ENCODE results near the gene CAPN11. TPM values are rescaled to one million over a fixed set of nuclear protein-coding genes. Genes with fewer than 3 reads are reported as not detected.

The CAPN11 gene
- polyA plus RNA-seq (not detected in 2 replicates), polyA minus RNA-seq (not detected in 2 replicates)

GRCh38 chr6:44158770-44159228 is at the start of gene CAPN11:
TSS of gene CAPN11 (plus strand) at chr6:44158820. CDS start at chr6:44158849, 29 bp downstream.
- Histone ChIP-seq H3K9ac (ENCODE audit: low read length) (no peak within 1 kb of the TSS), H3K4me3 (ENCODE audit: low read length) (no peak within 1 kb of the TSS), H3K79me2 (replicated peaks; ENCODE audit: insufficient read depth, low read length) (no peaks in the 10 kb centered on the region), H3K9me2 (ENCODE audit: insufficient read depth, low read length) (no peaks in the 10 kb centered on the region), H2AFZ (ENCODE audit: low read depth, low read length) (no peak within 1 kb of the TSS), H4K20me1 (ENCODE audit: insufficient read depth) (no peaks in the 10 kb centered on the region), H3F3A (ENCODE audit: insufficient read depth, low read length, poor library complexity, severe bottlenecking) (no peaks in the 10 kb centered on the region), H3K4me2 (ENCODE audit: low read length) (no peak within 1 kb of the TSS), H3K36me3 (ENCODE audit: insufficient read depth, low read length) (no peaks in the 10 kb centered on the region), H3K27ac (ENCODE audit: low read length) (no peak within 1 kb of the TSS), H3K27me3 (ENCODE audit: insufficient read depth, low read depth, low read length) (no peaks in the 10 kb centered on the region), H3K9me3 (ENCODE audit: low read length) (no peaks in the 10 kb centered on the region)
- TF ChIP-seq TAF1 (IDR thresholded peaks at IDR 0.05; ENCODE audit: low read depth) (no peak), POLR2AphosphoS5 (IDR thresholded peaks at IDR 0.05) (no peak), SMC3 (conservative IDR thresholded peaks at IDR 0.05; ENCODE audit: poor library complexity) (no peak), MXI1 (conservative IDR thresholded peaks at IDR 0.05; ENCODE audit: poor library complexity, severe bottlenecking) (no peak), EP300 (conservative IDR thresholded peaks at IDR 0.05; ENCODE audit: poor library complexity, severe bottlenecking) (no peak), CTCF (IDR thresholded peaks at IDR 0.05; ENCODE audit: poor library complexity, severe bottlenecking) (no peak), RAD21 (conservative IDR thresholded peaks at IDR 0.05) (no peak), REST (IDR thresholded peaks at IDR 0.05; ENCODE audit: borderline replicate concordance) (no peak), EZH2 (IDR thresholded peaks at IDR 0.05; ENCODE audit: borderline replicate concordance, insufficient read depth, low read length, poor library complexity, severe bottlenecking) (no peak)

GRCh38 chr6:44109212-44109611 is 49.4 kb upstream of the CAPN11 start:
- Histone ChIP-seq H3K4me2 (ENCODE audit: low read length) (no peak overlapping the region), H3K79me2 (replicated peaks; ENCODE audit: insufficient read depth, low read length) (no peaks in the 10 kb centered on the region), H3K4me3 (ENCODE audit: low read length) (no peak overlapping the region), H2AFZ (ENCODE audit: low read depth, low read length) (no peak overlapping the region), H3K36me3 (ENCODE audit: insufficient read depth, low read length) (no peaks in the 10 kb centered on the region), H3K9me3 (ENCODE audit: low read length) (no peaks in the 10 kb centered on the region), H3K9me2 (ENCODE audit: insufficient read depth, low read length) (no peaks in the 10 kb centered on the region), H3F3A (ENCODE audit: insufficient read depth, low read length, poor library complexity, severe bottlenecking) (no peaks in the 10 kb centered on the region), H3K27me3 (ENCODE audit: insufficient read depth, low read depth, low read length) (no peaks in the 10 kb centered on the region), H4K20me1 (ENCODE audit: insufficient read depth) (no peaks in the 10 kb centered on the region), H3K9ac (ENCODE audit: low read length) (no peak overlapping the region), H3K27ac (ENCODE audit: low read length) (no peak overlapping the region)
- TF ChIP-seq RAD21 (conservative IDR thresholded peaks at IDR 0.05) (no peak), EP300 (conservative IDR thresholded peaks at IDR 0.05; ENCODE audit: poor library complexity, severe bottlenecking) (no peak), CTCF (IDR thresholded peaks at IDR 0.05; ENCODE audit: poor library complexity, severe bottlenecking) (no peak), EZH2 (IDR thresholded peaks at IDR 0.05; ENCODE audit: borderline replicate concordance, insufficient read depth, low read length, poor library complexity, severe bottlenecking) (no peak), SMC3 (conservative IDR thresholded peaks at IDR 0.05; ENCODE audit: poor library complexity) (no peak), TAF1 (IDR thresholded peaks at IDR 0.05; ENCODE audit: low read depth) (no peak)

Measured in neural cell (in vitro differentiated cells).